ENCODE data around the gene NAV2. TPM values are rescaled to one million over a fixed set of nuclear protein-coding genes. Genes with fewer than 3 reads are reported as not detected.

NAV2 gene
- total RNA-seq, 1 donor from 2014 or later, result 10.3 TPM

DNA sequence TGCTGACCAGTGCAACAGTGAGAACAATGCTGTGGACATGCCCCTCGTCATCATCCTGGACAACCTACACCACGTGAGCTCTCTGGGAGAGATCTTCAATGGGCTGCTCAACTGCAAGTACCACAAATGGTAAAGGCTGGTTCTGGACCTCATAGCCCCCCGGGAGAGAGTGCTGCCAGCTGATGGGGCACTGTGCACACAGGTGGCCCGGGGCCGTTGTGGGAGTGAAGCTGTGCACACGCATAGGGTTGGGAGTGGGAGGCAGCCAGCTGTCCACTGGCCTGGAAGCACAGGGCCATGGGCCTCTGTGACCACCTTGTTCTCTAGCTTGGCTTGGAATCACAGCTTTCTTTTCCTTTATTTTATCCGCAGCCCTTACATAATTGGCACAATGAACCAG lies 390.6 kb downstream of the NAV2 start:
- Mint-ChIP-seq H3K4me3 (no peak overlapping the region), H3K27me3 (peaks cover 10% of the 10 kb centered on the region), H3K9me3 (no peaks in the 10 kb centered on the region), H3K4me1 (peaks cover 19% of the 10 kb centered on the region), H3K36me3 (ENCODE audit: low read depth) (no peaks in the 10 kb centered on the region), H3K27ac (no peak overlapping the region)
- TF ChIP-seq, protein P1, sequence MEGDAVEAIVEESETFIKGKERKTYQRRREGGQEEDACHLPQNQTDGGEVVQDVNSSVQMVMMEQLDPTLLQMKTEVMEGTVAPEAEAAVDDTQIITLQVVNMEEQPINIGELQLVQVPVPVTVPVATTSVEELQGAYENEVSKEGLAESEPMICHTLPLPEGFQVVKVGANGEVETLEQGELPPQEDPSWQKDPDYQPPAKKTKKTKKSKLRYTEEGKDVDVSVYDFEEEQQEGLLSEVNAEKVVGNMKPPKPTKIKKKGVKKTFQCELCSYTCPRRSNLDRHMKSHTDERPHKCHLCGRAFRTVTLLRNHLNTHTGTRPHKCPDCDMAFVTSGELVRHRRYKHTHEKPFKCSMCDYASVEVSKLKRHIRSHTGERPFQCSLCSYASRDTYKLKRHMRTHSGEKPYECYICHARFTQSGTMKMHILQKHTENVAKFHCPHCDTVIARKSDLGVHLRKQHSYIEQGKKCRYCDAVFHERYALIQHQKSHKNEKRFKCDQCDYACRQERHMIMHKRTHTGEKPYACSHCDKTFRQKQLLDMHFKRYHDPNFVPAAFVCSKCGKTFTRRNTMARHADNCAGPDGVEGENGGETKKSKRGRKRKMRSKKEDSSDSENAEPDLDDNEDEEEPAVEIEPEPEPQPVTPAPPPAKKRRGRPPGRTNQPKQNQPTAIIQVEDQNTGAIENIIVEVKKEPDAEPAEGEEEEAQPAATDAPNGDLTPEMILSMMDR (IDR thresholded peaks at IDR 0.05), result no peak
- ChIA-PET POLR2A (no interaction called here), CTCF (no interaction called here)
- ATAC-seq (ENCODE audit: low read depth), result no peak
- intact Hi-C loops (cut with micrococcal nuclease), result no loop called here
- DNase-seq, result no peak

DNA sequence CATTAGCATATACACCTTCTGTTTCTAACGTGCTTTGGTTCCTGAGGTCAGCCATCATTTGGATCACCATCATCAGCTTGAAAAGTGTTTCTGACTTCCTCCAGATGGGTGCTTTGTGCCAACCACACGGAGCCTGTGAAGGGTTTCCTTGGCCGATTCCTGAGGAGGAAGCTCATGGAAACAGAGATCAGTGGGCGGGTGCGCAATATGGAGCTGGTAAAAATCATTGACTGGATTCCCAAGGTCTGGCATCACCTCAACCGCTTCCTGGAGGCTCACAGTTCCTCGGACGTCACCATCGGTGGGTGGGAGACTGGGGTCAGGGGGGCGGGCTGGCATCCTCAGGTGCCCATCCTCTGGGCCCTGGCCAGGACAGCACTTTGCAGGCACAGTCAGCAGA lies 392.8 kb downstream of the NAV2 start:
- H3K27ac Mint-ChIP-seq, result no peak overlapping the region
- H3K27me3 Mint-ChIP-seq, result peaks cover 10% of the 10 kb centered on the region
- TF ChIP-seq, protein P1 (IDR thresholded peaks at IDR 0.05), result no peak
- POLR2A ChIA-PET, result no interaction called here
- H3K4me3 Mint-ChIP-seq, result no peak overlapping the region
- CTCF ChIA-PET, result interaction anchor here (1.0 to 1.4 kb wide), 2 partner anchors 16 to 23 kb away, joined by 3 read pairs; no protein-coding TSS in a partner anchor
- peaks cover 2% of the 10 kb centered on the region for H3K4me1 Mint-ChIP-seq
- DNase-seq, result no peak
- no peak for ATAC-seq (ENCODE audit: low read depth)
- no peaks in the 10 kb centered on the region for H3K9me3 Mint-ChIP-seq
- H3K36me3 Mint-ChIP-seq (ENCODE audit: low read depth), result no peaks in the 10 kb centered on the region
- intact Hi-C loops (cut with micrococcal nuclease), result no loop called here

DNA sequence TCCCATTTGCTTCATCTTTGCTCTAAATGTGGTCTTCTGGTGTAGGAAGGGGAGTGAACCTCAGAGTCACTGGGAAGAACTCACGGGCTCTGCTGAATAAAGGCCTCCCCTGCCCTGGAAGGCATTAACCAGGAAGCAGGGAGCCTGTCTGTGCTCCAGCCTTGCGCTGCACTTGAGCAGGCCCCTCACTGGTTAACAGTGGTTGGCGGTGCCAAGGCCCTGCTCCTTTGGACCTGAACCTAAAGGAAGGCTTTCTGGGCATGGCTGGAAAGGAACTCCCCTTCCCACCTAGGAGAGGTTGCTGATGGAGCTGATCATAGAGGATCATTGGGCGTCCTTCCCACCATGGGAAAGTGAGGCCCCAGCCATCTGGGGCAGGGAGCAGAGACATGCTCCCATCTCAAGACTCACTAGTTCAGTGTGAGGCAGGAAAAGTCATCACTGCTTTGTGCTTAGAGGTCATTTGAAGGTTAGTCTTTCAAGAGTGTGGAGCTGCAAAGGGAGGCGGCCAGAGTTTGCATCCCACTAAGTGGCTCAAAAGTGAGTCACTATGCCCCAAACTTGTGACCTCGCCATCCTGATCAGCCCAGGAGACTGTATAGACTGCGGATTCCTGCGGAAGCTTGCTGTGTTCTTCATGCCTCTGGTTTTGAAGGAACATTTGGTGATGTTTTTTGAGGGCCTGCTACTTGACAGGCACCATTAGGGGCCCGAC lies 397.3 kb downstream of the NAV2 start:
- DNase-seq (no peak), ATAC-seq (ENCODE audit: low read depth) (no peak)
- Mint-ChIP-seq H3K4me1 (peaks cover 3% of the 10 kb centered on the region), H3K9me3 (no peaks in the 10 kb centered on the region), H3K36me3 (ENCODE audit: low read depth) (no peaks in the 10 kb centered on the region), H3K27ac (no peak overlapping the region), H3K27me3 (peaks cover 10% of the 10 kb centered on the region), H3K4me3 (no peak overlapping the region)
- intact Hi-C loops (cut with micrococcal nuclease), result loop anchor here (5.0 kb wide), 1 partner anchor 548 kb away; no protein-coding TSS in a partner anchor
- ChIA-PET POLR2A (no interaction called here), CTCF (interaction anchor here (0.8 to 6.3 kb wide), 3 partner anchors 85 to 171 kb away, joined by 3 to 24 read pairs (median 3); no protein-coding TSS in a partner anchor)
- TF ChIP-seq, protein P1 (IDR thresholded peaks at IDR 0.05), result no peak

DNA sequence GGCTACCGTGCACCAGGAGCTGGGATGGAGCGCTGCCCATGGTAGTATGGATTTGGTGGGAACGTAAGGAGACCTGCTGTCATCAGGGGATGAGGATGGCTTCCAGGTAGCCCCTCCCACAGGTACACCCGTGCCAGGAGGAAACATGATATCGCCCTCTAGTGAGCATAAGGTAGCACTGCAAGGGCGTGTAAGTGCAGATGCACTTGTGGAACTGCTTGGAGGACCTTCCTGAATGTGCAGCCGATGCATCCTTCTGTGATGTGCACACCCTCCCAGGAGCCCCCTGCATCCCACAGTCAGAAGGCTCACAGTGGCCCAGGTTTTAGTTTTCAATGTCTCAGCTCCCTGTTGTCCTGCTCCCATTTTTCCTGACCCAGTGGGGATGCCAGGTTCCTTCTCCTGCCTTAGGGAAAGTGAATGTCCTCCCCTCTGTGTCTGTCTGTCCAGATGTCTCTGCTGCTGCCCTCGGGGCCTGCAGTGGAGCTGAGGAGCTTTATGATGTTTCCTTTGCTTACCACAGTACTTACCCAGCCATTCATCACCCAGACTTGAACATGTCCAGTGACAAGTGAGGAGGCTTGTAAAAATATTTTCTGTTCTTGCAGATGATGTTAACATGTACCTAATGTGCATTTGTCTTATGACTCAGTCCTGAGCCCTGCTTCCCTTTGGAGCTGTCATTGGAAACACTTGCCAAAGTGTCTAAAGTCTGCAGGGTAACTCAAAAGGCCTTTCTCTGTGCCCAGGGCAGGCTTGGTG lies 398.5 kb downstream of the NAV2 start:
- peak; percentile 91 for ATAC-seq (ENCODE audit: low read depth)

More for the DNA sequence above, 398.5 kb downstream of the NAV2 start:
- ChIA-PET POLR2A (no interaction called here), CTCF (interaction anchor here (1.0 to 6.3 kb wide), 3 partner anchors 17 to 159 kb away, joined by 3 to 24 read pairs (median 3); no protein-coding TSS in a partner anchor)
- no peak for DNase-seq
- Mint-ChIP-seq H3K4me1 (peaks cover 3% of the 10 kb centered on the region), H3K27ac (no peak overlapping the region), H3K27me3 (peaks cover 11% of the 10 kb centered on the region), H3K36me3 (ENCODE audit: low read depth) (no peaks in the 10 kb centered on the region), H3K4me3 (no peak overlapping the region), H3K9me3 (no peaks in the 10 kb centered on the region)
- TF ChIP-seq, protein P1 (IDR thresholded peaks at IDR 0.05), result peak; percentile 21
- intact Hi-C loops (cut with micrococcal nuclease), result loop anchor here (1.0 to 5.0 kb wide), 3 partner anchors 160 to 549 kb away; no protein-coding TSS in a partner anchor

Measured in activated B cell treated with CpG ODN at 0.5 μM for 24 hours (primary cell).